ENCODE results near the gene SLC7A1. TPM values are rescaled to one million over a fixed set of nuclear protein-coding genes. Genes with fewer than 3 reads are reported as not detected.

SLC7A1 gene
- total and polyA plus RNA-seq, 2 of the 8 experiments (the other 6 are each of a cell fraction or from before 2014, with no cell fraction given): 26.8 to 114 TPM

DNA sequence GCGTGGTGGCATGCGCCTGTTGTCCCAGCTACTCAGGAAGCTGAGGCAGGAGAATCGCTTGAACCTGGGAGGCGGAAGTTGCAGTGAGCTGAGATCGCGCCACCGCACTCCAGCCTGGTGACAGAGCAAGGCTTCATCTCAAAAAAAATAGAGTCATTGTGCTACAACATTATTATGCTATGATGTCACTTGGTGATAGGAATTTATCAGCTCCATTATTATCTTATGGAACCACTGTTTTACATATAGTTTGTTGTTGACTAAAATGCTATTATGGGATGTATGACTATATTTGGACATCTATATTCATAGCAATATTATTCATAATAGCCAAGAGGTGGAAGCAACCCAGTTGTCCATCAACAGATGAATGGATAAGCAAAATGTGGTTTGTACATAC, 26.4 kb upstream of the SLC7A1 start:
- no peaks in the 10 kb centered on the region for H3K23me2 ChIP-seq (ENCODE audit: low read depth, low read length)
- H3K4me3 ChIP-seq (ENCODE audit: extremely low read depth in 1 of 4, insufficient read depth in 2 of 4, low read depth in 3 of 4, low read length in 4 of 4): no peak overlapping the region
- H2BK15ac ChIP-seq (ENCODE audit: low read length): no peak overlapping the region
- no peak overlapping the region for H2AFZ ChIP-seq (ENCODE audit: low read length)
- H2BK12ac ChIP-seq (ENCODE audit: low read depth, low read length): no peak overlapping the region
- no peaks in the 10 kb centered on the region for H3K9me3 ChIP-seq (ENCODE audit: insufficient read depth in 2 of 2, low read depth in 1 of 2, low read length in 1 of 2)
- no peak overlapping the region for H3K14ac ChIP-seq (ENCODE audit: insufficient read length)
- ChIA-PET POLR2A (ENCODE audit: partially characterized antibody) (no interaction called here), CTCF (ENCODE audit: partially characterized antibody) (no interaction called here)
- no peak overlapping the region for H3K56ac ChIP-seq (replicated peaks; ENCODE audit: insufficient read length, low read depth, low read length)
- no peak overlapping the region for H4K8ac ChIP-seq (ENCODE audit: extremely low read depth, insufficient read depth, low read length)
- no peak overlapping the region for H4K91ac ChIP-seq (replicated peaks; ENCODE audit: insufficient read length, low read length)
- no peak overlapping the region for H2BK5ac ChIP-seq (ENCODE audit: low read depth, low read length)
- no peak overlapping the region for H3K9ac ChIP-seq (replicated peaks in 1 of 4; ENCODE audit: extremely low read depth in 1 of 4, low read depth in 3 of 4, low read length in 3 of 4)
- no peak overlapping the region for H3K4me2 ChIP-seq (ENCODE audit: insufficient read depth in 1 of 2, low read depth in 2 of 2, low read length in 2 of 2)
- no peaks in the 10 kb centered on the region for H3K27me3 ChIP-seq (replicated peaks in 1 of 4; ENCODE audit: control insufficient read depth in 3 of 4, extremely low read depth in 1 of 4, insufficient read depth in 3 of 4, low read length in 3 of 4)
- H4K5ac ChIP-seq (ENCODE audit: insufficient read length, low read depth, low read length): no peak overlapping the region
- H3K36me3 ChIP-seq (ENCODE audit: control insufficient read depth in 2 of 4, insufficient read depth in 4 of 4, low read length in 3 of 4): no peaks in the 10 kb centered on the region
- H2BK120ac ChIP-seq (replicated peaks; ENCODE audit: low read depth, low read length): no peak overlapping the region
- no peaks in the 10 kb centered on the region for H3K79me2 ChIP-seq (ENCODE audit: control insufficient read depth in 1 of 2, insufficient read depth in 2 of 2, low read length in 2 of 2)
- 81% methylated on average over 7 of the region's 7 CpGs; no CpG with 5 or more reads in 1 of the 2 experiments for WGBS, 2 experiments (ENCODE audit: extremely low coverage in 1 of 2, insufficient coverage in 1 of 2, insufficient read length in 1 of 2, insufficient replicate concordance in 2 of 2, low coverage in 1 of 2, low lambda C conversion rate in 2 of 2, missing lambda C conversion rate in 1 of 2)
- no peak overlapping the region for H2AK5ac ChIP-seq (ENCODE audit: low read depth, low read length)
- H3K79me1 ChIP-seq (ENCODE audit: low read depth, low read length): no peaks in the 10 kb centered on the region
- no peak overlapping the region for H3K23ac ChIP-seq (ENCODE audit: insufficient read length)
- no peak overlapping the region for H2BK20ac ChIP-seq (ENCODE audit: low read length)
- H3K4me1 ChIP-seq (replicated peaks in 1 of 4; ENCODE audit: control insufficient read depth in 3 of 4, insufficient read depth in 4 of 4, low read length in 3 of 4): no peaks in the 10 kb centered on the region
- no peak overlapping the region for H3K18ac ChIP-seq (ENCODE audit: extremely low read depth, low read length)
- no peak overlapping the region for H3K27ac ChIP-seq (ENCODE audit: low read depth, low read length)
- FAIRE-seq (no peak), DNase-seq (ENCODE audit: low read depth in 1 of 2, low spot score in 2 of 2) (no peak)
- H4K20me1 ChIP-seq (replicated peaks in 1 of 2; ENCODE audit: control insufficient read depth in 1 of 2, insufficient read depth in 2 of 2, low read length in 2 of 2): no peaks in the 10 kb centered on the region
- no peak overlapping the region for H3K4ac ChIP-seq (replicated peaks; ENCODE audit: insufficient read length, low read depth, low read length)
- TF ChIP-seq JUND (IDR thresholded peaks at IDR 0.05; ENCODE audit: low read length) (no peak), ASH2L (IDR thresholded peaks at IDR 0.05; ENCODE audit: low read length) (no peak), CTCF (IDR thresholded peaks at IDR 0.05; ENCODE audit: control extremely low read depth in 1 of 3, insufficient read depth in 1 of 3, low read depth in 1 of 3, low read length in 3 of 3) (no peak), CBX5 (IDR thresholded peaks at IDR 0.05; ENCODE audit: low read depth, low read length) (no peak), BACH1 (IDR thresholded peaks at IDR 0.05; ENCODE audit: low read length) (no peak), EP300 (IDR thresholded peaks at IDR 0.05; ENCODE audit: borderline replicate concordance in 1 of 2, low read depth in 2 of 2, low read length in 2 of 2) (no peak)

All from H1 (cell line).